Measurements from ENCODE around the gene FAM162A.
"Not testable (repeated sequence)": the region's sequence is repeated elsewhere in the genome, so short reads cannot be mapped to it uniquely, and the experiment has no call there.

The FAM162A gene

DNA sequence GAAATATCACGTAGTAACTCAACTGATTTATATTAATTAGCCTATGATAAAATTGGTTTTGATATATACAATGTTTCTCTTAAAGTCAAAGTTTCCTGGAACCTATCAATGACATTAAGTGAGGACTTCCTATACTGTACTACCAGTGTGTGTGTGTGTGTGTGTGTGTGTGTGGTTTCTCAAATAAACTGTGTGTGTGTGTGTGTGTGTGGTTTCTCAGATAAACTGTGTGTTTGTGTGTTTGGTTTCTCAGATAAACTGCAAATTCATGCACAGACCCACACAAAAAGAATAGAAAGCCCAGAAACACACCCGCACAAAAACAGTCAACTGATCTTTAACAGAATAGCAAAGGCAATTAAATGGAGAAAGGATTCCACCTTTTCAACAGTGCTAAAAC, 46.4 kb downstream of the FAM162A start:
- Mint-ChIP-seq H3K27me3 (no peaks in the 10 kb centered on the region), H3K4me1 (peaks cover 19% of the 10 kb centered on the region), H3K9me3 (no peaks in the 10 kb centered on the region), H3K4me3 (no peak overlapping the region), H3K27ac (no peak overlapping the region)
- ATAC-seq: no peak
- no peak for DNase-seq

- no peak for ATAC-seq
Measured at GRCh38 chr3:122435950-122436349, 52.0 kb downstream of the FAM162A start.

GRCh38 chr3:122443090-122443489, 59.1 kb downstream of the FAM162A start:
- Mint-ChIP-seq H3K27me3 (no peaks in the 10 kb centered on the region), H3K4me1 (no peaks in the 10 kb centered on the region), H3K27ac (peak overlapping the region in 1 of 2 donors; percentile 72), H3K4me3 (no peak overlapping the region), H3K9me3 (no peaks in the 10 kb centered on the region)
- DNase-seq: no peak
- no peak for ATAC-seq

More at GRCh38 chr3:122435950-122436349, 52.0 kb downstream of the FAM162A start:
- no peaks in the 10 kb centered on the region for H3K4me1 Mint-ChIP-seq
- no peak overlapping the region for H3K27ac Mint-ChIP-seq
- no peaks in the 10 kb centered on the region for H3K27me3 Mint-ChIP-seq
- no peaks in the 10 kb centered on the region for H3K9me3 Mint-ChIP-seq
- no peak overlapping the region for H3K4me3 Mint-ChIP-seq
- DNase-seq: no peak

- H3K4me3 Mint-ChIP-seq, ATAC-seq, H3K4me1 Mint-ChIP-seq, H3K27me3 Mint-ChIP-seq, DNase-seq, H3K9me3 Mint-ChIP-seq, H3K27ac Mint-ChIP-seq: not testable (repeated sequence)
Measured at GRCh38 chr3:122443762-122444490, 59.9 kb downstream of the FAM162A start.

DNA sequence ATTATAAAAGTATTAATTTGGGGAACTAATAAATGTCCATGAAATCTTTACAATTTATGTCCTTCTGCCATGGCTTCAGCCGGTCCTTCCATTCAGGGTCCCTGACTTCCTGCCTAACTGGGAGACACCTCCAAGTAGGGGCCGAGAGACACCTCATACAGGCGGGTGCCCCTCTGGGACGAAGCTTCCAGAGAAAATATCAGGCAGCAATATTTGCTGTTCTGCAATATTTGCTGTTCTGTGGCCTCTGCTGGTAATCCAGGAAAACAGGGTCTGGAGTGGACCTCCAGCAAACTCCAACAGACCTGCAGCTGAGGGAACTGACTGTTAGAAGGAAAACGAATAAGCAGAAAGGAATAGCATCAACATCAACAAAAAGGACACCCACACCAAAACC, 60.5 kb downstream of the FAM162A start:
- not testable (repeated sequence) for H3K9me3 Mint-ChIP-seq, DNase-seq, H3K27me3 Mint-ChIP-seq, H3K27ac Mint-ChIP-seq, H3K4me3 Mint-ChIP-seq, H3K4me1 Mint-ChIP-seq, ATAC-seq

- H3K4me3 Mint-ChIP-seq, H3K27ac Mint-ChIP-seq, H3K4me1 Mint-ChIP-seq, ATAC-seq, DNase-seq, H3K27me3 Mint-ChIP-seq, H3K9me3 Mint-ChIP-seq: not testable (repeated sequence)
Measured at GRCh38 chr3:122448218-122448617, 64.2 kb downstream of the FAM162A start.

DNA sequence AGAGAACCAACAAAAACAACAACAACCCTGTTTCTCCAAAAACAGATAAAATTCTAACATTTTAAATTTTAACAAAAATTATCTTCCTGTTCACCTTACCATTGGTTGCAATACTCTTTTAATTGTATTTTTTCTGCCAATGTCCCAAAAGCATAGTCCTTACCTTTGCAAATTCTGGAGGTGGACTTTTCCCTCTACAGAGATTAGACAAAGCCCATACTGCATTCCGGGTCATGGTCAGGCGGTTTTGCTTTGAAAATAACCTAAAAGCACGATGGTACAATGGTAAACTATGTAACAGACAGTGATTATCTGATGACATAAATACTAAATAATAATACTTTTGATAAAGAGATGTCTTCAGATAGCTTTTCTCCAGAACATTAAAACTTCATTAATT, 67.4 kb downstream of the FAM162A start:
- ATAC-seq (no peak), DNase-seq (no peak)
- no peak overlapping the region for H3K4me3 Mint-ChIP-seq
- H3K4me1 Mint-ChIP-seq: no peaks in the 10 kb centered on the region
- no peaks in the 10 kb centered on the region for H3K9me3 Mint-ChIP-seq
- H3K27ac Mint-ChIP-seq: no peak overlapping the region
- no peaks in the 10 kb centered on the region for H3K27me3 Mint-ChIP-seq

DNA sequence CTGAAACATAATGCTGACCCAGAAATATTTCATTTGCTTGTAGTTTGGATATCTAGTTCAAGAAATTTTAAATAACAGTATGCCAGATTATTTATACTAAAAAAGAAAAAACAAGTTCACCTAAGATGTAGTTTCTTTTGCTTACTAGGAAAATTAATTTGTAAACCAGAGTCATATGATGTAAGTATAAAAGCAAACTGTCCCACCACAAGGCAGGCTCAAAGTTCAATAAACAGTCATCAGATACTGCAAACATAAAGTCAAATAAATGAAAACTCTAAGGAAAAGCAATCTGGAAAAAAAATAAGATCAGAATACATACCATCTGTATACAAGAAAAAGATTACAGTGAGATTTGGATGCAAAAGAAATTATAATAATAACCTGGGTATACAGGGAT, 72.1 kb downstream of the FAM162A start:
- Mint-ChIP-seq H3K27me3 (no peaks in the 10 kb centered on the region), H3K4me1 (peaks cover 5% of the 10 kb centered on the region), H3K9me3 (no peaks in the 10 kb centered on the region), H3K4me3 (no peak overlapping the region), H3K27ac (no peak overlapping the region)
- DNase-seq: no peak
- ATAC-seq: no peak

DNA sequence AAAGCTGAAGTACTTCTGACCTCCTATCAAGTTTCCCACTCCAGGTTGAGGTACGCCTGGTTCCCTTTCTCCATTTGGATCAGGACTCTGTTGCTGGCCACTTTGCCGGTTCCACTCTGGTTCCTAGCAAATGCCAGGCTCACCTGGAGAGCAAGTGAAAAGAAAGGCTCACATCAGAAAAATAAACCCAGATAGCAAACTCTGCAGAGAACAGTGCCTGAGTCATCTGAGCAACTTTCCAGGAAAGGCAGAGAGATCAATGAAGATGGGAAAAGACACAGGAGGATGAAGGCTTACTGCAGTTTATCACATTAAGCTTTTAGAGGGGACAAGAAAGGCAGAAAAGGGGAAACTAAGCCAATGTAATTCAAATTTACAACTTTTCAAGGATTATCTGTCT, 73.7 kb downstream of the FAM162A start:
- H3K4me1 Mint-ChIP-seq: peaks cover 11% of the 10 kb centered on the region
- no peaks in the 10 kb centered on the region for H3K27me3 Mint-ChIP-seq
- H3K27ac Mint-ChIP-seq: peak overlapping the region in 1 of 2 donors; percentile 82
- H3K4me3 Mint-ChIP-seq: no peak overlapping the region
- DNase-seq (no peak), ATAC-seq (no peak)
- H3K9me3 Mint-ChIP-seq: no peaks in the 10 kb centered on the region

DNA sequence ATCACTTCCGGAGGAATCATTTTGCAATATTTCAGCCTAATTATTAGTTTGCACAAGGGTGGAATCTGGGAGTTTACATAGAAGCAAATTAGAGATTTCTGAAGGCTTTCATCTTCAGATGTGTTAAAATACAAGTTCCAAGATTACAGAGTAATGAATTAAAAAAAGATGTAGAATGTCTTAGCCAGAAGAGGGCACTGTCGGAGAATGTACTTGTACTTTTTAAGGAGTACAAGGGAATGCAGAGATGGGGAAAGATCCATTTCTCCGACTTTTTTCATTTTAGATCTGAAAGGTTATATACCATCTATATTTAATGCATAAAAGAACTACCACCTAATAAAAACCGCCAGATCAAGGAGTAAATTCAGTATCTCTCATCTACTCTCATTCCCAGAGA, 75.0 kb downstream of the FAM162A start:
- ATAC-seq: no peak
- no peak for DNase-seq
- peaks cover 11% of the 10 kb centered on the region for H3K4me1 Mint-ChIP-seq
- no peak overlapping the region for H3K4me3 Mint-ChIP-seq
- no peaks in the 10 kb centered on the region for H3K9me3 Mint-ChIP-seq
- no peaks in the 10 kb centered on the region for H3K27me3 Mint-ChIP-seq
- peak overlapping the region in 1 of 2 donors; percentile 81 for H3K27ac Mint-ChIP-seq

DNA sequence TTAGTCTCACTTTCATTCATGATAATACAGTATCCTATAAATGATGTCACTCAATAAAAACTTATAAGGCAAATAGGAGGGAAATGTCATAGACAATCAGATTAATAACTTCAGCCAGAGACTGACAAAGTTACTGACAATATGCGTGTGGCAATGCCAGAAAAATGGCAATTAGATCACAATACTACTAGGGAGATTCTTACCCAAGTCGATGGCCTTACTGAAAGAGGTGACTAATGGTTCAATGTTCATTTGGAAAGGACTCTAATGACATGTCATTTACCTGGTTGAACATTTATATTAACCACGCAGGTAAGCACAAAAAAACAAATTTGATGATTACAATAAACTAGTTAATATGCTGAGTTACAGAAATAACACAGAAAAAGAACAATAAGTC, 77.8 kb downstream of the FAM162A start:
- Mint-ChIP-seq H3K27ac (no peak overlapping the region), H3K4me3 (no peak overlapping the region), H3K9me3 (no peaks in the 10 kb centered on the region), H3K27me3 (no peaks in the 10 kb centered on the region), H3K4me1 (peaks cover 11% of the 10 kb centered on the region)
- DNase-seq (no peak), ATAC-seq (no peak)
